K562 (cell line): ENCODE measurements around the gene ZKSCAN5. TPM values are rescaled to one million over a fixed set of nuclear protein-coding genes. Genes with fewer than 3 reads are reported as not detected.
A peak's percentile ranks its signal among the peaks of the same experiment; 100 is the strongest.

Experiments
- ATF6 ChIP-seq: sonication (generic); formaldehyde crosslinking; IDR thresholded peaks from 2 replicates; pipeline ENCODE4 v1.4.0; 2020; ENCODE audit warnings: mild to moderate bottlenecking, missing genetic modification reagents
- FOXK2 ChIP-seq, 2 experiments: fragments of 450-650 bp; IDR thresholded peaks in 1 of 2; conservative IDR thresholded peaks in 1 of 2; 2 replicates each; pipeline ENCODE4 v1.6.1; 2016; ENCODE audit warnings: low read depth in 2 of 2, mild to moderate bottlenecking in 1 of 2
- HSF4 ChIP-seq: fragments of 250-450 bp; sonication (Bioruptor Pico); IDR thresholded peaks from 2 replicates; pipeline ENCODE4 v2.1.2; 2022; ENCODE audit warnings: mild to moderate bottlenecking, moderate library complexity, borderline replicate concordance
- RBM17 ChIP-seq: fragments of 200-400 bp; formaldehyde crosslinking; IDR thresholded peaks from 2 replicates; pipeline ENCODE4 v1.6.1; 2017; ENCODE audit warnings: low read depth, mild to moderate bottlenecking, low read length, borderline replicate concordance
- TFAP4 ChIP-seq: sonication (generic); formaldehyde crosslinking; IDR thresholded peaks from 2 replicates; pipeline ENCODE4 v1.8.0; 2022; ENCODE audit warnings: missing genetic modification reagents, mild to moderate bottlenecking, moderate library complexity, borderline replicate concordance
- TRIM24 ChIP-seq, 2 experiments: fragments of 450-650 bp; IDR thresholded peaks; 2 replicates each; pipeline ENCODE4 v1.6.1; 2016
- ZBTB11 ChIP-seq, 3 experiments: fragments of 200-800 bp in 1 of 3; fragments of 250-450 bp in 1 of 3; fragments of 450-650 bp in 1 of 3; sonication (Bioruptor Pico) in 1 of 3; sonication (Bioruptor generic) in 1 of 3; formaldehyde crosslinking in 1 of 3; IDR thresholded peaks; 2 replicates each; pipeline versions ENCODE4 v1.6.1 to v1.8.0; 2016 to 2022; ENCODE audit warnings: mild to moderate bottlenecking in 2 of 3, missing genetic modification characterization in 2 of 3, missing compliant biosample characterization in 1 of 3, moderate library complexity in 1 of 3
- polyA plus RNA-seq, 8 experiments: library from polyadenylated mRNA; depleted of rRNA in 4 of 8; stranded (reverse) in 5 of 8; unstranded in 3 of 8; fragments of >200 nt; fragmentation: Nextera tagmentation in 2 of 8; fragmentation: Illumina TruSeq in 1 of 8; extraction: Ambion mirVana in 2 of 8; extraction: Trizol in 1 of 8; gene quantifications; 2 replicates each; pipeline versions ENCODE4 v1.2.1 to v1.2.3, GENCODE V29; 2011 to 2014; ENCODE audit warnings: inconsistent platforms in 1 of 8, missing spikeins in 1 of 8
- total RNA-seq, 7 experiments: library from RNA; depleted of rRNA in 6 of 7; stranded (reverse); fragments of >200 nt in 6 of 7; fragmentation: Illumina TruSeq in 2 of 7; extraction: Trizol in 2 of 7; gene quantifications; 2 replicates each; pipeline versions ENCODE4 v1.2.1 to v1.2.3, GENCODE V29; 2011 to 2021; ENCODE audit warnings: low replicate concordance in 1 of 7
- TF ChIP-seq, protein P1 (sequence below): fragments of 250-450 bp; sonication (Bioruptor Pico); IDR thresholded peaks from 2 replicates; pipeline ENCODE4 v1.8.0; 2022; ENCODE audit warnings: inconsistent platforms
- TF ChIP-seq, protein P2 (sequence below), 2 experiments: fragments of 450-650 bp; IDR thresholded peaks; 2 replicates each; pipeline ENCODE4 v1.6.1; 2018; ENCODE audit warnings: mild to moderate bottlenecking in 2 of 2, low read depth in 1 of 2; ENCODE audit not compliant: partially characterized antibody in 2 of 2

The ZKSCAN5 gene
- total and polyA plus RNA-seq, 9 of the 15 experiments (the other 6 are each of a cell fraction or from before 2014, with no cell fraction given), result 4.2 to 19.0 (median 15.0) TPM

- TF ChIP-seq, protein P1, sequence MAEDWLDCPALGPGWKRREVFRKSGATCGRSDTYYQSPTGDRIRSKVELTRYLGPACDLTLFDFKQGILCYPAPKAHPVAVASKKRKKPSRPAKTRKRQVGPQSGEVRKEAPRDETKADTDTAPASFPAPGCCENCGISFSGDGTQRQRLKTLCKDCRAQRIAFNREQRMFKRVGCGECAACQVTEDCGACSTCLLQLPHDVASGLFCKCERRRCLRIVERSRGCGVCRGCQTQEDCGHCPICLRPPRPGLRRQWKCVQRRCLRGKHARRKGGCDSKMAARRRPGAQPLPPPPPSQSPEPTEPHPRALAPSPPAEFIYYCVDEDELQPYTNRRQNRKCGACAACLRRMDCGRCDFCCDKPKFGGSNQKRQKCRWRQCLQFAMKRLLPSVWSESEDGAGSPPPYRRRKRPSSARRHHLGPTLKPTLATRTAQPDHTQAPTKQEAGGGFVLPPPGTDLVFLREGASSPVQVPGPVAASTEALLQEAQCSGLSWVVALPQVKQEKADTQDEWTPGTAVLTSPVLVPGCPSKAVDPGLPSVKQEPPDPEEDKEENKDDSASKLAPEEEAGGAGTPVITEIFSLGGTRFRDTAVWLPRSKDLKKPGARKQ (CRISPR knock-in tag), result no peak
- TF ChIP-seq ZBTB11 (CRISPR knock-in tag; IDR thresholded peaks at IDR 0.05) (peak in 2 of 3 experiments; percentile 46 to 69; a peak in 2 of 6 replicates), HSF4 (CRISPR knock-in tag) (no peak), ATF6 (no peak; the same call in 1 of the 2 replicates), TRIM24 (IDR thresholded peaks at IDR 0.05) (0 out of 4 replicates have a peak, but pooled peaks of 1 of the 2 experiments have one; percentile 20), RBM17 (no peak), TFAP4 (peak; percentile 53; the same call in 1 of the 2 replicates), FOXK2 (conservative IDR thresholded peaks at IDR 0.05 in 1 of 2, IDR thresholded peaks at IDR 0.05 in 1 of 2; ENCODE audit: low read depth in 2 of 2) (0 out of 4 replicates have a peak, but pooled peaks have one; percentile 32 to 49)
- TF ChIP-seq, protein P2, sequence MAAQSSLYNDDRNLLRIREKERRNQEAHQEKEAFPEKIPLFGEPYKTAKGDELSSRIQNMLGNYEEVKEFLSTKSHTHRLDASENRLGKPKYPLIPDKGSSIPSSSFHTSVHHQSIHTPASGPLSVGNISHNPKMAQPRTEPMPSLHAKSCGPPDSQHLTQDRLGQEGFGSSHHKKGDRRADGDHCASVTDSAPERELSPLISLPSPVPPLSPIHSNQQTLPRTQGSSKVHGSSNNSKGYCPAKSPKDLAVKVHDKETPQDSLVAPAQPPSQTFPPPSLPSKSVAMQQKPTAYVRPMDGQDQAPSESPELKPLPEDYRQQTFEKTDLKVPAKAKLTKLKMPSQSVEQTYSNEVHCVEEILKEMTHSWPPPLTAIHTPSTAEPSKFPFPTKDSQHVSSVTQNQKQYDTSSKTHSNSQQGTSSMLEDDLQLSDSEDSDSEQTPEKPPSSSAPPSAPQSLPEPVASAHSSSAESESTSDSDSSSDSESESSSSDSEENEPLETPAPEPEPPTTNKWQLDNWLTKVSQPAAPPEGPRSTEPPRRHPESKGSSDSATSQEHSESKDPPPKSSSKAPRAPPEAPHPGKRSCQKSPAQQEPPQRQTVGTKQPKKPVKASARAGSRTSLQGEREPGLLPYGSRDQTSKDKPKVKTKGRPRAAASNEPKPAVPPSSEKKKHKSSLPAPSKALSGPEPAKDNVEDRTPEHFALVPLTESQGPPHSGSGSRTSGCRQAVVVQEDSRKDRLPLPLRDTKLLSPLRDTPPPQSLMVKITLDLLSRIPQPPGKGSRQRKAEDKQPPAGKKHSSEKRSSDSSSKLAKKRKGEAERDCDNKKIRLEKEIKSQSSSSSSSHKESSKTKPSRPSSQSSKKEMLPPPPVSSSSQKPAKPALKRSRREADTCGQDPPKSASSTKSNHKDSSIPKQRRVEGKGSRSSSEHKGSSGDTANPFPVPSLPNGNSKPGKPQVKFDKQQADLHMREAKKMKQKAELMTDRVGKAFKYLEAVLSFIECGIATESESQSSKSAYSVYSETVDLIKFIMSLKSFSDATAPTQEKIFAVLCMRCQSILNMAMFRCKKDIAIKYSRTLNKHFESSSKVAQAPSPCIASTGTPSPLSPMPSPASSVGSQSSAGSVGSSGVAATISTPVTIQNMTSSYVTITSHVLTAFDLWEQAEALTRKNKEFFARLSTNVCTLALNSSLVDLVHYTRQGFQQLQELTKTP (IDR thresholded peaks at IDR 0.05; ENCODE audit: low read depth in 1 of 2, partially characterized antibody in 2 of 2), result peak in 1 of 2 experiments; percentile 49
These were observed 47.5 kb downstream of the ZKSCAN5 start, which contains the start of gene FAM200A (continued) for GRCh38 chr7:99551767-99552463.
